ENCODE measurements around the gene SMARCC1. TPM values are rescaled to one million over a fixed set of nuclear protein-coding genes. Genes with fewer than 3 reads are reported as not detected.

The SMARCC1 gene
- polyA plus RNA-seq, 4 donors, result 115 to 143 (median 136) TPM

DNA sequence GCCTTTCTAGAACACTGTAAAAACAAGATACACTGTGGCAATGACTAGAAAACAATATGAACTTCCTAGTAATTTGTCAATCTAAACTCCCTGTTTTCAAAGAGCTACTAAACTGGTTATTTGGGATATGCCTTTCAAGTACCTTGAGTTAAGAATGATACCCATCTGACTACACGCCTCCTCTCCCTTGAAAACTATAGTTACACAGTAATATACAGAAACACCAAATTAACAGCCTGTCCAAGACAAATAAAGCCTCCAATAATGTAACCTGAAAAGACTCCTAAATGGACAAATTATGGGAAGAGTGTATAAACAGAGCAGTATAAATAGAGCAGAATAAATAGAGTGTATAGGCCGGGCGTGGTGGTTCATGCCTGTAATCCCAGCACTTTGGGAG, 70.1 kb downstream of the SMARCC1 start:
- DNase-seq (ENCODE audit: low read depth in 4 of 4, low spot score in 3 of 4), result no peak

GRCh38 chr3:47705391-47705790, 76.3 kb downstream of the SMARCC1 start:
- DNase-seq (ENCODE audit: low read depth in 4 of 4, low spot score in 3 of 4), result no peak

DNA sequence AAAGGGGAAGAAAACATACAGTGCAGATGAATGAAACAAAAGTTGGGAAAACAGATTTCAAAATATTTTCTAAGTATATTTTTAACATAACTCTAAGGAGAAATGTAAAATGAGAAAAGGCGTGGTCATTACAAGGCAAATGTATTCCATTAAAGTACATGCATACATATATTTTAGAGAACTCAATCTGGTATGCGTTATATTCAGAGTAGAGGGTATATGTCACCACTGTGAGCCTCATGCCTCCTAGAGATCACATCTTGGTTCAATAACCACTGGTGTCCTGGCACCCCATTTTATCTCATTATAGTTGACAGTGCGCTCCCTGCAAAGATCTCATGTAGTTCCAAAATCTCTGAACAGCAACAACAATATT, 77.5 kb downstream of the SMARCC1 start:
- DNase-seq (ENCODE audit: low read depth in 4 of 4, low spot score in 3 of 4), result no peak

- no peak for DNase-seq (ENCODE audit: low read depth in 4 of 4, low spot score in 3 of 4)
These were observed 80.3 kb downstream of the SMARCC1 start for GRCh38 chr3:47701388-47701787.

GRCh38 chr3:47692158-47692557, 89.5 kb downstream of the SMARCC1 start:
- no peak for DNase-seq (ENCODE audit: low read depth in 4 of 4, low spot score in 3 of 4)

- DNase-seq (ENCODE audit: low read depth in 4 of 4, low spot score in 3 of 4), result no peak
These were observed 93.2 kb downstream of the SMARCC1 start for GRCh38 chr3:47688488-47688887.

DNA sequence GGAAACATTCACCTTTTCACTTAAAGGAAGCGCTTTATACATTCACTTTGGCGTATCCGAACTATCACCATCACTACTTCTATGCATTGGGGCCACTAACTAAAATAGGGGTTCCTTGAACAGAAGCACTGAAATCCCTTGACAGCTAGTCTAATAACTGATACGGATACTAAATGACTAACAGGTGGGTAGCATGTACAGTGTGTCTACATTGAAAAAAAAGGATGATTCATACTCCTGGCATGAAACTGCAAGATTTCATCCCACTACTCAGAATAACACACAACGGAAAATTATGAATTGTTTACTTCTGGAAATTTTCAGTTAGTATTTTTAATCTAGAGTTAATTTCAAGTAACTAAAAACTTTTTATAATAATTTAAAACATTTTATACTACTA, 96.7 kb downstream of the SMARCC1 start:
- no peak for DNase-seq (ENCODE audit: low read depth in 4 of 4, low spot score in 3 of 4)

GRCh38 chr3:47681016-47681415, 100.7 kb downstream of the SMARCC1 start:
- no peak for DNase-seq (ENCODE audit: low read depth in 4 of 4, low spot score in 3 of 4)

GRCh38 chr3:47678446-47679338, 103.0 kb downstream of the SMARCC1 start:
- DNase-seq (ENCODE audit: low read depth in 4 of 4, low spot score in 3 of 4), result no peak

DNA sequence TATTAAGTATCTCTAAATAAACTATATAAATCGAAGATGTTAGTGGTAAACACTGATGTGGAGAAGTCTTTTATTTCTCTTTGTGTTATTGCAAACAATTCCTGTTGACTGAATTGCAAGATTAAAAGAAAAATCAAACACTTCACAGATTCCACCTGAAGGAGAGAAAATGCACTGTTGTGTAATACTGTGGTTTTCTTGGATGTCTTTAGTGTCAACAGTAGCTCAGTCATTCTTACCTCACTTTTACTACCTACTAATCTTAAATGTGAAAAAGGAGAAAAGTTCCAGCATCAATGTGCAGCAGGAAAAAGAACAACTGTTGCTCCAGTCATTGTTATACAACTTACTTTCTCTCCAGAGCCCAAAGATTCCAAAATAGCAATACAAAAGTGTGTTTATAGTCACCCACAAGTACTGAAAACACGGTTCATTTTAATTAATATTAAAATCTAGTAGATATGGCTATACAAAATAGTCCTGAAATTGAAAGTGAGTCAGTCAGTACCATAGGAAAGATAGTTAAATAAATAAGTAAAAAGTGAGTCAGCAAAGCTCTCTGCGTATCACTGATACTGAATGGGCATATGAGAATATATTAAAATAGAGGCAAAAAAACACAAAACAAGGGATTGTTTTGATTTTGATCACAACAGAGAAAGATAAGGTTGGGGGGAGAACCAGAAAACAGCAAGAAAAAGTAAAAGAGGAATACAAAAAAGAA, 112.5 kb downstream of the SMARCC1 start:
- DNase-seq (ENCODE audit: low read depth in 4 of 4, low spot score in 3 of 4), result no peak

GRCh38 chr3:47666118-47666517, 115.6 kb downstream of the SMARCC1 start:
- no peak for DNase-seq (ENCODE audit: low read depth in 4 of 4, low spot score in 3 of 4)

GRCh38 chr3:47664519-47664918, 117.2 kb downstream of the SMARCC1 start:
- no peak for DNase-seq (ENCODE audit: low read depth in 4 of 4, low spot score in 3 of 4)

GRCh38 chr3:47663630-47664240, 118.0 kb downstream of the SMARCC1 start:
- DNase-seq (ENCODE audit: low read depth in 4 of 4, low spot score in 3 of 4), result no peak

GRCh38 chr3:47661121-47661752, 120.5 kb downstream of the SMARCC1 start:
- DNase-seq (ENCODE audit: low read depth in 4 of 4, low spot score in 3 of 4), result no peak

DNA sequence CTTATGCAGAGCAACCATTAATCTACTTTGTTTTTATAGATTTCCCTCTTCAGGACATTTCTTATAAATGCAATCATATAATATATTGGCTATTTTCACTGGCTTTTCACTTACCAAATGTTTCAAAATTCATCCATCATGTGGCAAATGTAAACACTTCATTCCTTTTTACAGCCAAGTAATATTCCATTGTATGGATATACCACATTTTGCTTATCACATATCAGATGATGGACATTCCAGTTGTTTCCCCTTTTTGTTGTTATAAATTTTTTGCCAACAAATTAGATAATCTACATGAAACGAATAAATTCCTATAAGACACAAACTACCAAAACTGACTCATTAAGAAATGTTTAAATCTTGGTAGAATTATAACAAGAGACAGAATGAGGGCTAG, 123.2 kb downstream of the SMARCC1 start:
- DNase-seq (ENCODE audit: low read depth in 4 of 4, low spot score in 3 of 4), result no peak

DNA sequence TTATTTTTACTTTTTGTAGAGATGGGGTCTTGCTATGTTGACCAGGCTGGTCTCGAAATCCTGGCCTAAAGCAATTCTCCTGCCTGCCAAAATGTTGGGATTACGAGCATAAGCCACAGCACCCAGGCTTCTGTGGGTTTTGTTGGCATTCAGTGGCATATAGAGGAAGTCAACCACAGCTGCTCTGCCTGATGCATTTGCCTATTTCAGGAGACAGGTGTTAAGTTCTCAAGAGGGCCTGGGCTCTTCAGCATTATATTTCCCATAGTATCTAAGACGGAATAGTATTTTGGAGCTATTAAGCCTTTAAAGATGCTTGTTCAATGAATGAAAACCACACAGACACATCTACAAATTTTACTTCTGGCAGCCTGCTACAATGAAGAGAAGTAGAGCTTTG, 129.6 kb downstream of the SMARCC1 start:
- DNase-seq (ENCODE audit: low read depth in 4 of 4, low spot score in 3 of 4), result no peak

DNA sequence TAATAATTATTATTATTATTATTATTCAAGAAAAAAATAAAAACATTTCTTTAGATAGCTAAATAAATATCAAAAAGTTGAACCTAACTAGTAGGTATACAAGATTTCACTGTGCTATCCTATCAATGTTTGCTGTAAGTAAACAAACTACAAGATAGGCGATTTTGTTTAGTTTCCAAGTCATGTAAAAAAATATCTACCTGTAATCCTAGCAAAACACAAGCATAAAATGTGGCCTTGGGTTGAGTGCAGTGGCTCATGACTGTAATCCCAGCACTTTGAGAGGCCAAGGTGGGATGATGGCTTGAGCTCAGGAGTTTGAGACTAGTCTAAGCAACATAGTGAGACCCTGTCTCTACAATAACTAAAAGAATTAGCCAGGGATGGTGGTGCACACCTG, 131.4 kb downstream of the SMARCC1 start:
- no peak for DNase-seq (ENCODE audit: low read depth in 4 of 4, low spot score in 3 of 4)

GRCh38 chr3:47647550-47647949, 134.1 kb downstream of the SMARCC1 start:
- no peak for DNase-seq (ENCODE audit: low read depth in 4 of 4, low spot score in 3 of 4)

GRCh38 chr3:47646362-47646761, 135.3 kb downstream of the SMARCC1 start:
- no peak for DNase-seq (ENCODE audit: low read depth in 4 of 4, low spot score in 3 of 4)

DNA sequence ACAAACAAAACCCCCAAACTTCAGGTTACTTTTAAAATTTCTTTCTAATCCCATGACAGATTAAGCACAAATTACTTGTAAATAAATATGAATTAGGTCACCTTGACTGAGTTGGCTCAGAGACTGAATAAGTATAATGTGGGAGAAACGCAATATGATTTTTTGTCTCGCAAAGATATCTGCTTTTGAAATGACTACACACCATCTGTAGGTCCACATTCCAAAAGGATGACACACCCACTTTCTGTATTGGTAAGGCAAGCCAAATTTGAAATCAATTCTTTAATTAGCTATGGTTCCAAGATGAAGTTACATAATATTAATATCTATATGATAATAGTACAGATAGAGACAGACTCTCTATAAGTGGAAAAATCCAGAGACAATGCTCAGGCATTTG, 136.1 kb downstream of the SMARCC1 start:
- no peak for DNase-seq (ENCODE audit: low read depth in 4 of 4, low spot score in 3 of 4)

GRCh38 chr3:47643092-47643491, 138.6 kb downstream of the SMARCC1 start:
- no peak for DNase-seq (ENCODE audit: low read depth in 4 of 4, low spot score in 3 of 4)
